Measurements from ENCODE around the gene MDGA2.

DNA sequence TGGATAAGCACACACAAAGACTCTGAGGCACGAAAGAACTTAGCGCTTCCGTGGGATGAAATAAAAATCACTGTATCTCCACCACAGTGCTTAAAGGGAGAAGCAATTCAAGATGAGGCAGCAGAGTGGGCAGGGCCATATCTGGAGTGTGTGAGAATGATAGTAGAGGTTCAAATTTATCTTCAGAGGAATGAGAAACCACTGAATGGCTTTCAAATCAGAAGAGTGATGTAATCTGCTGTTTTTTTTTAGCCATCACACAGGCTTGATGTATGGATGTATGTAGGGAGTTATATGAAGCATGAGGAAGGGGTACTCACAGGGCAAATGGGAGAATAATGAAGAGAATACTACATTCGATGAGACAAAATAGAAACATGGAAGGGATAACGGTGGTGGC lies 24.1 kb downstream of the MDGA2 start:
- TF ChIP-seq, protein P1, sequence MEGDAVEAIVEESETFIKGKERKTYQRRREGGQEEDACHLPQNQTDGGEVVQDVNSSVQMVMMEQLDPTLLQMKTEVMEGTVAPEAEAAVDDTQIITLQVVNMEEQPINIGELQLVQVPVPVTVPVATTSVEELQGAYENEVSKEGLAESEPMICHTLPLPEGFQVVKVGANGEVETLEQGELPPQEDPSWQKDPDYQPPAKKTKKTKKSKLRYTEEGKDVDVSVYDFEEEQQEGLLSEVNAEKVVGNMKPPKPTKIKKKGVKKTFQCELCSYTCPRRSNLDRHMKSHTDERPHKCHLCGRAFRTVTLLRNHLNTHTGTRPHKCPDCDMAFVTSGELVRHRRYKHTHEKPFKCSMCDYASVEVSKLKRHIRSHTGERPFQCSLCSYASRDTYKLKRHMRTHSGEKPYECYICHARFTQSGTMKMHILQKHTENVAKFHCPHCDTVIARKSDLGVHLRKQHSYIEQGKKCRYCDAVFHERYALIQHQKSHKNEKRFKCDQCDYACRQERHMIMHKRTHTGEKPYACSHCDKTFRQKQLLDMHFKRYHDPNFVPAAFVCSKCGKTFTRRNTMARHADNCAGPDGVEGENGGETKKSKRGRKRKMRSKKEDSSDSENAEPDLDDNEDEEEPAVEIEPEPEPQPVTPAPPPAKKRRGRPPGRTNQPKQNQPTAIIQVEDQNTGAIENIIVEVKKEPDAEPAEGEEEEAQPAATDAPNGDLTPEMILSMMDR (IDR thresholded peaks at IDR 0.05), result no peak
- no peak for TF ChIP-seq ZFX (IDR thresholded peaks at IDR 0.05; ENCODE audit: borderline replicate concordance)
